G401.6 (cell line): Measurements from ENCODE around the gene SNX6.
"Not testable (repeated sequence)": the region's sequence is repeated elsewhere in the genome, so short reads cannot be mapped to it uniquely, and the experiment has no call there.

Experiments
- FAIRE-seq: peaks from 2 replicates; lab custom pipeline; 2012; peaks lifted over from hg19 to GRCh38; lab: Jason Lieb, UNC

SNX6 gene

GRCh38 chr14:34562037-34562775 is 67.7 kb downstream of the SNX6 start:
- not testable (repeated sequence) for FAIRE-seq

GRCh38 chr14:34556498-34556829 is 73.5 kb downstream of the SNX6 start:
- FAIRE-seq: not testable (repeated sequence)

- peak; percentile 96 for FAIRE-seq
Observed at GRCh38 chr14:34555583-34556497, 74.1 kb downstream of the SNX6 start.

- FAIRE-seq: no peak
Observed at GRCh38 chr14:34554540-34555250, 75.3 kb downstream of the SNX6 start.

- not testable (repeated sequence) for FAIRE-seq
Observed at GRCh38 chr14:34549276-34549966, 80.5 kb downstream of the SNX6 start.

- FAIRE-seq: no peak
Observed at GRCh38 chr14:34548472-34548981, 81.4 kb downstream of the SNX6 start.

- FAIRE-seq: not testable (repeated sequence)
Observed at GRCh38 chr14:34547136-34547520, 82.8 kb downstream of the SNX6 start.

- peak; percentile 99 for FAIRE-seq
Observed at GRCh38 chr14:34546272-34547135, 83.4 kb downstream of the SNX6 start.

GRCh38 chr14:34540181-34541059 is 89.5 kb downstream of the SNX6 start:
- FAIRE-seq: not testable (repeated sequence)

- FAIRE-seq: peak; percentile 66
Observed at GRCh38 chr14:34539407-34540180, 90.4 kb downstream of the SNX6 start, which contains the start of gene EAPP. Gene EAPP (minus strand): TSS chr14:34539701. CDS start chr14:34539628, 73 bp downstream.

GRCh38 chr14:34538871-34539406 is 91.0 kb downstream of the SNX6 start:
- FAIRE-seq: no peak

- FAIRE-seq: not testable (repeated sequence)
Observed at GRCh38 chr14:34538096-34538495, 91.9 kb downstream of the SNX6 start.

- no peak for FAIRE-seq
Observed at GRCh38 chr14:34537677-34538009, 92.3 kb downstream of the SNX6 start.

GRCh38 chr14:34536951-34537676 is 92.8 kb downstream of the SNX6 start:
- FAIRE-seq: no peak

GRCh38 chr14:34527591-34527990 is 102.4 kb downstream of the SNX6 start:
- FAIRE-seq: no peak

GRCh38 chr14:34524216-34524615 is 105.7 kb downstream of the SNX6 start:
- not testable (repeated sequence) for FAIRE-seq

GRCh38 chr14:34522496-34522895 is 107.5 kb downstream of the SNX6 start:
- no peak for FAIRE-seq

- FAIRE-seq: not testable (repeated sequence)
Observed at GRCh38 chr14:34521071-34521470, 108.9 kb downstream of the SNX6 start.
